HepG2 (cell line): Measurements from ENCODE around the gene C1S. TPM values are rescaled to one million over a fixed set of nuclear protein-coding genes. Genes with fewer than 3 reads are reported as not detected.

Experiments used
- ATAC-seq: fragments of 200-7000 bp; cut with Tn5 transposase; 3 replicates; pipeline ENCODE4 v1.9.1; 2020; ENCODE audit warnings: mild to moderate bottlenecking, moderate library complexity
- BruUV-seq: library from RNA; stranded (reverse); fragments of 400-500 nt; replicated peaks from 2 replicates; lab custom pipeline; 2021; lab: Mats Ljungman, UMichigan
- CTCF ChIA-PET: fragments of 300-600 bp; formaldehyde crosslinking; extraction: SDS; loops from one replicate; lab custom pipeline; 2021; ENCODE audit warnings: low total read pairs, inconsistent platforms, low intra/inter-chr PET ratio; lab: Yijun Ruan, JAX
- POLR2A ChIA-PET: fragments of 350-600 bp; sonication (Branson Sonifier 250); formaldehyde crosslinking; loops from one replicate; lab custom pipeline; 2020; ENCODE audit warnings: antibody characterized with exemption, inconsistent platforms; lab: Yijun Ruan, JAX
- DNase-seq: peaks from one replicate; pipeline ENCODE4 v3.0.0-alpha.2; 2015; ENCODE audit warnings: low spot score
- FAIRE-seq: peaks from 3 replicates; lab custom pipeline; 2011; peaks lifted over from hg19 to GRCh38; lab: Jason Lieb, UNC
- H2AFZ ChIP-seq: one replicate; pipeline ENCODE4 v1.6.1; 2011; ENCODE audit warnings: low read length, inconsistent platforms
- H3K27ac ChIP-seq: fragments of 300-600 bp; 3 replicates; pipeline ENCODE4 v1.8.0; 2011; ENCODE audit warnings: mixed run types, mild to moderate bottlenecking, mixed read lengths, low read length, inconsistent platforms; ENCODE audit not compliant: insufficient read depth; ENCODE audit errors: extremely low read length
- H3K27me3 ChIP-seq, 2 experiments: fragments of 200-600 bp in 1 of 2; 2 replicates in 1 of 2; 3 replicates in 1 of 2; pipeline versions ENCODE4 v1.6.0 to v1.8.0; 2011; ENCODE audit warnings: low read length in 2 of 2, mild to moderate bottlenecking in 2 of 2, moderate library complexity in 2 of 2, inconsistent platforms in 1 of 2; ENCODE audit not compliant: insufficient read depth in 2 of 2, control insufficient read depth in 1 of 2
- H3K36me3 ChIP-seq, 2 experiments: fragments of 200-600 bp in 1 of 2; replicated peaks in 1 of 2; 2 replicates in 1 of 2; 3 replicates in 1 of 2; pipeline versions ENCODE4 v1.5.1 to v1.8.0; 2011; ENCODE audit warnings: low read length in 2 of 2, inconsistent platforms in 1 of 2; ENCODE audit not compliant: insufficient read depth in 2 of 2, control insufficient read depth in 1 of 2
- H3K4me1 ChIP-seq: 2 replicates; pipeline ENCODE4 v1.5.1; 2012; ENCODE audit warnings: low read length, inconsistent platforms; ENCODE audit not compliant: insufficient read depth
- H3K4me2 ChIP-seq: 2 replicates; pipeline ENCODE4 v1.6.0; 2011; ENCODE audit warnings: low read depth, low read length, inconsistent platforms
- H3K4me3 ChIP-seq, 3 experiments: fragments of 200-600 bp in 1 of 3; sonication (generic), shearing (Covaris generic) in 1 of 3; replicated peaks in 1 of 3; 2 replicates each; pipeline ENCODE4 v1.5.1; 2011 to 2016; ENCODE audit warnings: low read length in 3 of 3, inconsistent platforms in 2 of 3, low read depth in 2 of 3, mild to moderate bottlenecking in 2 of 3, control low read depth in 1 of 3, mixed read lengths in 1 of 3; ENCODE audit not compliant: insufficient read depth in 1 of 3
- H3K79me2 ChIP-seq: one replicate; pipeline ENCODE4 v1.6.1; 2011; ENCODE audit warnings: low read length, inconsistent platforms; ENCODE audit not compliant: insufficient read depth
- H3K9ac ChIP-seq: 2 replicates; pipeline ENCODE4 v1.6.0; 2011; ENCODE audit warnings: mild to moderate bottlenecking, low read depth, low read length, inconsistent platforms; ENCODE audit not compliant: insufficient read depth
- H3K9me3 ChIP-seq: 2 replicates; pipeline ENCODE4 v1.5.1; 2012; ENCODE audit warnings: mild to moderate bottlenecking, low read length
- H4K20me1 ChIP-seq: 2 replicates; pipeline ENCODE4 v1.6.0; 2011; ENCODE audit warnings: inconsistent platforms, mild to moderate bottlenecking, low read length, moderate library complexity; ENCODE audit not compliant: insufficient read depth
- BCL6 ChIP-seq: IDR thresholded peaks from 2 replicates; pipeline ENCODE4 v1.6.1; 2016; ENCODE audit warnings: missing genetic modification reagents, missing compliant biosample characterization
- FOXO4 ChIP-seq: sonication (generic); formaldehyde crosslinking; conservative IDR thresholded peaks from 2 replicates; pipeline ENCODE4 v1.8.1; 2023; ENCODE audit warnings: missing genetic modification reagents
- NKX3-1 ChIP-seq: sonication (generic); formaldehyde crosslinking; IDR thresholded peaks from 2 replicates; pipeline ENCODE4 v1.5.0; 2020; ENCODE audit warnings: missing genetic modification reagents
- RBM22 ChIP-seq: fragments of 200-400 bp; formaldehyde crosslinking; optimal IDR thresholded peaks from 2 replicates; pipeline ENCODE3; 2017; ENCODE audit warnings: mild to moderate bottlenecking, low read length, moderate library complexity
- SRSF1 ChIP-seq: fragments of 200-400 bp; formaldehyde crosslinking; optimal IDR thresholded peaks from 2 replicates; pipeline ENCODE3; 2017; ENCODE audit warnings: mild to moderate bottlenecking, low read depth, low read length, moderate library complexity
- ZBTB34 ChIP-seq: sonication (generic); formaldehyde crosslinking; IDR thresholded peaks from 2 replicates; pipeline ENCODE4 v1.8.0; 2022; ENCODE audit warnings: mild to moderate bottlenecking, missing genetic modification reagents
- ZKSCAN1 ChIP-seq: fragments of 150-350 bp; IDR thresholded peaks from 2 replicates; pipeline ENCODE4 v1.6.1; 2014; ENCODE audit warnings: low read length
- ZNF597 ChIP-seq: sonication (generic); formaldehyde crosslinking; IDR thresholded peaks from 2 replicates; pipeline ENCODE4 v1.5.0; 2020; ENCODE audit warnings: missing genetic modification reagents
- ZNF780A ChIP-seq: sonication (generic); formaldehyde crosslinking; IDR thresholded peaks from 2 replicates; pipeline ENCODE4 v1.8.0; 2022; ENCODE audit warnings: mild to moderate bottlenecking, missing genetic modification reagents, moderate library complexity
- WGBS: methylation state at CpG from one replicate; pipeline ENCODE4 v1.1.6; 2017; ENCODE audit warnings: low lambda C conversion rate; 5-methylcytosine and 5-hydroxymethylcytosine counted together
- in situ Hi-C: cut with HindIII; loops from 2 replicates; pipeline ENCODE4 v1.10.0; 2017; ENCODE audit warnings: low pct_unique_long_range_greater_than_20kb; ENCODE audit not compliant: extremely low pct_ligation_motif_present
- intact Hi-C: fragments of 100-400 bp; cut with micrococcal nuclease; formaldehyde crosslinking; loops from one replicate; pipeline ENCODE4 v1.10.0; 2022; ENCODE audit not compliant: unreplicated experiment
- polyA plus RNA-seq, 8 experiments: library from polyadenylated mRNA; depleted of rRNA in 3 of 8; stranded (reverse) in 7 of 8; unstranded in 1 of 8; fragments of >200 nt; fragmentation: Illumina TruSeq in 4 of 8; extraction: Trizol in 4 of 8; gene quantifications; 2 replicates each; pipeline versions ENCODE4 v1.2.1 to v1.2.3, GENCODE V29; 2011 to 2016; ENCODE audit warnings: low read depth in 4 of 8, missing spikeins in 1 of 8, mixed read lengths in 1 of 8; ENCODE audit not compliant: insufficient read depth in 1 of 8
- total RNA-seq, 5 experiments: library from RNA; depleted of rRNA; stranded (reverse); fragments of >200 nt; fragmentation: Illumina TruSeq; extraction: Trizol; gene quantifications; 2 replicates each; pipeline ENCODE4 v1.2.3, GENCODE V29; 2016; ENCODE audit warnings: low read depth in 1 of 5

The C1S gene
- total and polyA plus RNA-seq, 2 of the 13 experiments (the other 11 are each of a cell fraction or from before 2014, with no cell fraction given), result 14.5 to 18.2 TPM

- WGBS, result 51% methylated on average over 4 of the region's 5 CpGs
These were observed 14.0 kb upstream of the C1S start for GRCh38 chr12:7046383-7047105.

GRCh38 chr12:7047306-7047705 lies 13.2 kb upstream of the C1S start:
- Histone ChIP-seq H3K9me3 (no peaks in the 10 kb centered on the region), H3K36me3 (no peaks in the 10 kb centered on the region), H3K9ac (no peak overlapping the region), H3K4me3 (no peak overlapping the region), H2AFZ (no peak overlapping the region), H3K79me2 (no peaks in the 10 kb centered on the region), H3K27ac (no peak overlapping the region), H3K27me3 (no peaks in the 10 kb centered on the region), H3K4me1 (peaks cover 38% of the 10 kb centered on the region), H4K20me1 (no peaks in the 10 kb centered on the region), H3K4me2 (peak overlapping the region; percentile 41; the same call in 1 of the 2 replicates)
- intact Hi-C loops, result no loop called here
- ChIA-PET POLR2A (no interaction called here), CTCF (no interaction called here)
- no peak for FAIRE-seq
- no peak for ATAC-seq
- no peak for DNase-seq
- no TSS peak for BruUV-seq
- 26% methylated on average over 5 of the region's 5 CpGs for WGBS
- in situ Hi-C loops, result no loop called here
- TF ChIP-seq ZNF597 (CRISPR knock-in tag), result no peak
- peak; percentile 89 for TF ChIP-seq BCL6 (CRISPR knock-in tag)
- TF ChIP-seq FOXO4, result no peak
- TF ChIP-seq ZNF780A (CRISPR knock-in tag), result no peak
- TF ChIP-seq SRSF1, result no peak
- TF ChIP-seq NKX3-1, result no peak
- TF ChIP-seq RBM22, result no peak

More at GRCh38 chr12:7046383-7047105, 14.0 kb upstream of the C1S start:
- no peaks in the 10 kb centered on the region for H3K36me3 ChIP-seq
- no peaks in the 10 kb centered on the region for H4K20me1 ChIP-seq
- H3K4me3 ChIP-seq, result no peak overlapping the region
- H3K27me3 ChIP-seq, result no peaks in the 10 kb centered on the region
- in situ Hi-C loops (no loop called here), intact Hi-C loops (no loop called here)
- no peaks in the 10 kb centered on the region for H3K79me2 ChIP-seq
- BruUV-seq, result no TSS peak
- H3K27ac ChIP-seq, result no peak overlapping the region
- POLR2A ChIA-PET, result no interaction called here
- peak; percentile 88 for ATAC-seq
- TF ChIP-seq ZKSCAN1 (0 out of 2 replicates have a peak, but pooled peaks have one; percentile 56), ZBTB34 (CRISPR knock-in tag) (no peak)
- H3K4me2 ChIP-seq, result no peak overlapping the region; the same call in 1 of the 2 replicates
- H2AFZ ChIP-seq, result no peak overlapping the region
- no peaks in the 10 kb centered on the region for H3K9me3 ChIP-seq
- CTCF ChIA-PET, result no interaction called here
- peaks cover 38% of the 10 kb centered on the region for H3K4me1 ChIP-seq
- FAIRE-seq, result no peak
- H3K9ac ChIP-seq, result no peak overlapping the region
- no peak for DNase-seq
